Left renal pelvis (tissue), 4 donors: ENCODE data around the gene MBOAT1. TPM values are rescaled to one million over a fixed set of nuclear protein-coding genes. Genes with fewer than 3 reads are reported as not detected.

Experiments used
- DNase-seq, 4 donors: peaks; one replicate each; pipeline ENCODE4 v3.0.0-alpha.2; 2013; ENCODE audit warnings: low read depth in 4 of 4, low spot score in 3 of 4
- polyA plus RNA-seq, 4 donors: library from polyadenylated mRNA; unstranded; fragments of 120-200 nt; gene quantifications; one replicate each; pipeline ENCODE4 v1.2.1, GENCODE V29; 2013; ENCODE audit not compliant: insufficient read length in 4 of 4

Gene MBOAT1
- polyA plus RNA-seq, 4 donors = 20.4 to 31.4 (median 22.0) TPM

DNA sequence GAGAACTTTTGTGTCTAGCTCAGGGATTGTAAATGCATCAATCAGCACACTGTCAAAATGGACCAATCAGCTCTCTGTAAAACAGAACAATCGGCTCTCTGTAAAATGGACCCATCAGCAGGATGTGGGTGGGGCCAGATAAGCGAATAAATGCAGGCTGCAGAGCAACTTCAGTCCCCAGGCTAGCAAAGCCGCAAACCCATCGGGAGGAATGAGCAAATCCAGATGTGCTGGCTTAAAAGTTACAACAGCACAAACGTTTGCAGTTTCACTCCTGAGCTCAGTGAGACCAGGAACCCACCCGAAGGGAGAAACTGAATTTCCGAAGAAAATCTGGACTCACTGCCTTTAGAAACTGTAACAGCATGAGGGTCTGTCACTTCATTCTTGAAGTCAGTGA, 21.9 kb upstream of the MBOAT1 start:
- DNase-seq = no peak

DNA sequence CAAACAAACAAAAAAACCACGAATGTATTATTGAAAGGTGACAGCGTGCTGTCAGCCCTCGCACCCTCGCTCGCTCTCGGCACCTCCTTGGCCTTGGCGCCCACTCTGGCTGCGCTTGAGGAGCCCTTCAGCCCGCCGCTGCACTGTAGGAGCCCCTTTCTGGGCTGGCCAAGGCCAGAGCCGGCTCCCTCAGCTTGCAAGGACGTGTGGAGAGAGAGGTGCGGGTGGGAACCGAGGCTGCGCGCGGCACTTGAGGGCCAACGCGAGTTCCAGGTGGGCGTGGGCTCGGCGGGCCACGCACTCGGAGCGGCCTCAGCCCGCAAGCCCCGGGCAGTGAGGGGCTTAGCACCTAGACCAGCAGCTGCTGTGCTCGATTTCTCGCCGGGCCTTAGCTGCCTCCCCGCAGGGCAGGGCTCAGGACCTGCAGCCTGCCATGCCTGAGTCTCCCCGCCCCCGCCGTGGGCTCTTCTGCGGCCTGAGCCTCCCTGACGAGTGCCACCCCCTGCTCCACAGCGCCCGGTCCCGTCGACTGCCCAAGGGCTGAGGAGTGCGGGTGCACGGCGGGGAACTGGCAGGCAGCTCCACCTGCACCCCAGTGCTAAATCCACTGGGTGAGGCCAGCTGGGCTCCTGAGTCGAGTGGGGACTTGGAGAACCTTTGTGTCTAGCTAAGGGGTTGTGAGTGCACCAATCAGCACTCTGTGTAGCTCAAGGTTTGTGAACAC, 20.9 kb upstream of the MBOAT1 start:
- DNase-seq = no peak

DNA sequence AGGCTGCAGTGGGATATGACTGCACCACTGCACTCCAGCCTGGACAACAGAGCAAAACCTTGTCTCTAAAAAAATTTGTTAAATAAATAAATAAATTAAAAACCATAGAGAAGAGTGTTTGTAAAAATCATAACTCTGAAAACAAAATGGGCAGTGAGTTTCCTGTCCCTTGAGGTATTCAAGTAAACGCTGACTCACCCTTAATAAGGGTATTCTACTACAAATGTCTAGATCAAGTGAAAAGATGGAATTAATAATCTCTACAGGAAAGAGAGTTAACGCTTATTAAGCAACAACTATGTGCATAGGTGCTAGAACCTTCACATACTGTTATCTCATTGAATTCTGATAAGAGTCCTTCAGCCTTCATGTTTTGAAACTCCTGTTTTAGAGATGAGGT, 19.9 kb upstream of the MBOAT1 start:
- no peak for DNase-seq

DNA sequence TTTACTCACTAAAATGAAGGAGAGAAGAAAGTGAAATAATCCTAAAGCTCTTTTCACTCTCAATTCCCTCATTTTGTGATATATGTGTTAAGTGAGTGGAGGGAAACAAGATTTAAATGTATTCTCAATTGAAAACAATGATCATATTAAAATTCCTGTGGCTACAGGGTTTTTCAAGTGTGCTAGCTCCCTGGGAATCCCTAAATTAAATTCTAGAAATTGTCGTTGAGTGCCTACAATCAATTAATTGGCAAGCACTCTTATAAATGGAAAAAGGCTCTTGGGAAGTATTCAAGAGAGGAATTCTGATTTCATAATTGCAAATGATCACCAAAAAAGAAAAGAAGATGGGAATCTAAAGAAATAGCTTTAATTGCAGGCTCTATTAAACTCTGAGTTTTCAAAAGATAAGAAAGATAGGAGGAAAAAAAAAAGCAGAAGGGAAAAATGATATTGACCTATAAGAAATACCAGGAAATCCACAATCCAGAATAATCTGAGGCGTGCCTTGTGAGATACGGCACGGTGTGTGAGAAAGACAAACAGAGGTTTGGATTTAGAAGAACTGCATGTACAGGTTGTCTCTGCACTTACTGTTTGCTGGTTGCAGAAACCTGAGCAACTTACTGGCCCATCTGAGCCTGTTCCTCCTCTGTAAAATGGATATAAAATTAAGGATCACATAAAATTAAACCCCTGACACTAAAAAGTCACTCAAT, 18.3 kb upstream of the MBOAT1 start:
- no peak for DNase-seq

DNA sequence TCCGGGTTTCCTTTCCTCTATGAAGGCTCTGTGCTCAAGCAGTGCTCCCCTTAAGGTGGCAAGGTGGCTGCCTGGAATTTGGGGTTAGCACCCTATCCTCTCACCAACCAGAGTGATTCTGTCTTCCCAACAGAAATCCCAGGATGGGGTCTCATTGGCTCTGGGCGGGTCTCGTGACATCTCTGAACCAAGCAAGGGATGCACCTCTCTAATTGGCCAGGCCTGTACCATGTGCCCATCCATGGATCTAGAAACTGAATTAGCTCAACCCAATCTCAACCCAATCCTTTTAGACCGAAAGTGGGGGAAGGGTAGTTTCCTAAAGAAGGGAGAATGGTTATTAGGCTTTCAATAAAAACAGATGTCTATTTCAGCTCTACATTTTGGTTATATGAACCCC, 17.6 kb upstream of the MBOAT1 start:
- no peak for DNase-seq

DNA sequence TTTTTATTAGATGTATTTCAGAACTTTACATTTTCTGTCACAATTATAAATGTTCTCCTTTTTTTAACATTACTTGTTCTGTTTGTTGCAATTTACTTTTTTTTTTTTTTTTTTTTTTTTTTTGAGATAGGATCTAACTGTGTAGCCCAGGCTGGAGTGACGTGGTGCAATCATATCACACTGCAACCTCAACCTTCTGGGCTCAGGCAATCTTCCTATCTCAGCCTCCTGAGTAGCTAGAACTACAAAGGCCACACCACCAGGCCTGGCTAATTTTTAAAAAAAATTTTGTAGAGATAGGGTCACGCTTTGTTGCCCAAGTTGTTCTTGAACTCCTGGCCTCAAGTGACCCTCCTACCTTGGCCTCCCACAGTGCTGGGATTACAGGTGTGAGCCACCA, 15.1 kb upstream of the MBOAT1 start:
- DNase-seq = no peak

DNA sequence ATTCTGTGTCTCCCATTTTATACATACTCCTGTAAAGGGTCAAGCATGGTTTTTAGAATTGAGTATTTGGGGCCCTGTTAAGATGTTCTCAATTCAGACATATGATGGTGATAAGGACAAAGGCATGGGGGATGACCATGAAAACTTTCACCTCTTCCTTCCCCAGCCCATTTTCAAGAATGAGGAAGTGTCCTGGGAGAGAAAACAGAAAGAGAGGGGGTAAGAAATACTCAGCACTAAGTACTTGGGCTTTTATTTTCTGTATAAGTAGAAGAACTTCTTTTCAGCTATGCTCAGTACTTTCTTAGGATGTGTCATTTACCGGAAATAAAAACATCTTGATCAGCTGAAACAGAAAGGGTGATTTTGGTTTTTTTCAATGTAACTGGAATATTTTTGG, 10.9 kb upstream of the MBOAT1 start:
- DNase-seq = no peak

DNA sequence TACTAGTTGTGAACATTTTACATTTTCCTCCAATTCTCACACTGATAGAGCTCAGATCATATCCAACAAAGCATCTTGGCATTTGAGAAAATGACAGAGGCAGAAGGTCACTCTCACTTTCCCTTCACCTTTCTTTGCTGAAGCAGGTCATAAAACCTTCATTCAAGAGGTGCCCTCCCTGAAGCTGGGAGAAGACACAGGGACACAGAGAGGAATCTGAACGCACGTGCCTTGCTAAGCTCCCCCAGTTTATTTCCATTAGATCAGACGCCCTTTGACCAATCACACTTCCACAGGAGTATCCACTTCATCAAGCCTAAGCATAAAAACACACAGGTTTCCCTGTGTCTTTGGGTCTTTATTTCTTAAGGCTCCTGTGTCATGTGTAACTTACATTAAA, 9.2 kb upstream of the MBOAT1 start:
- no peak for DNase-seq

DNA sequence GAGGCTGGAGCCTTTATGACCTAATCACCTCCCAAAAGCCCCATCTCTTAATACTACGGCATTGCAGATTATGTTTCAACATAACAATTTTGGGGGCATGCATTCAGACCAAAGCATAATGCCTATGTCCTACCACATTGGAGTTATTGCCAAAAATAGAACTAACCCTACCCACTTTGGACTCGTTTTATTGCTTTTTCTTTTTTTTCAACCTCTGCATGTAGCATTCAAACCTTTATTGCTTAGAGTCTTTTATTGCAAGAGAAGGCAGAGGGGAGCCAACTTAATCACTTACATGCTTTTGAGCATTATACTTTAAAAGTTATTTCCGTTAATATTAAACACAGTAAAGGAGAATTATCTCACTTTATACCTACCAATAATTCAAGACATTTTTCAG, 8.1 kb upstream of the MBOAT1 start:
- DNase-seq = no peak

DNA sequence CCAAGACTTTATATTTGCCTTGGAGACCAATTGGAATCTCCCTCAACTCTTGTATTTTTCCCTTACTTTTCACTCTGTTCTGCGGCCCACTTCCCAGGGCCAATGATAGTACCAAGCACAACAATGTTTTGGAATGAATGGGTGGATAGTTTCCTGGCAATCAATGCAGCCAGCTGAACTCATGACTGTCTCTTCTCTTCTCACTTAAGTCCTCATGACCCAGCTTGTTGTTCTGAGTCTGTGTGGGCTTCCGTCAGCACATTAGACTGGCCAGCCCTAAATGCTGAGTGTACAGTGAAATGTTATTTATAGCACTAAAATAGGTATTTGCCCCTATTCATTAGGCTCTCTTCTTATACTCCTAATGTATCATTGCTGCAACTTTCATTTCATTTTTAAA, 5.6 kb upstream of the MBOAT1 start:
- no peak for DNase-seq

DNA sequence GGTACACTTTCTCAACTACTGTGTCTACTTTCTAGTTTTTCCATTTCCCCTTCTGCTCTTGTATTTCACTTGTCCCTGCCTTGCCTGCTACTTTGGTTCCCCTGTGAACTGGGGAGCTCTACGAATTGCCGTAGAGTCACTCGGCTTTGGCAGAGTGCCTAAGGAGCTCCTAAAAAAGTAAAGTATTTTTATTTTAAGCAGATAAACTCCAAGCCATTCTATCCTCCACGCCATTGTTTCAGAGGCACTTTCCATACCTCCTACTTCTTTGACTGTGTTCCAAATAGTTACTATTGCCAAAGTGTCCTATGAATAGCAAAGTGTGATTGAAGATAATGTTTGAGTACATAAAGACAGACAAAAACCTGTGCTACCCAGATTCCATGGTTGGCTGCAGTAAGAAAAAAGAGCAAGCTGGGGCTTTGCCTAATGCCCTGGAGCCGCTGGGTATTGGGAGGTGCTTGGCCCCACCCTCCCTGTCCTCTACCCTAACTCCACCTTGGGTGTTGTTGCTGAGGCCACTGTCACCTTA, 5.1 kb upstream of the MBOAT1 start:
- DNase-seq = no peak

DNA sequence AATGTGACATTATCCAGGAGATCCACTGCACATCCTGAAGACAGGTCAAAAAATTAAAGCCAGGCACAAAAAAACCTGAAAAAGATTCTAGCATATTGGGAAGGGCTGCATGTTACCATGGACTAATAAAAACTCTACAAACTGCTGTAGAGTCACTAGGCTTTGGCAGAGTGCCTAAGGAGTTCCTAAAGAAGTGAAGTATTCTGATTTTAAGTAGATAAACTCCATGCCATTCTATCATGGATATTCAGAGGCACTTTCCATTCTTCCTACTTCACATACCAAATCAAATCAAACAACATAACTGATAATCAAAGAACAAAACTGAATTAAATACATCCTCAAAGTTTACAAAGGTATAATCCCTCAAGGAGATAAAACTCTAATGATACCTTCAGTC, 3.0 kb upstream of the MBOAT1 start:
- DNase-seq = no peak

DNA sequence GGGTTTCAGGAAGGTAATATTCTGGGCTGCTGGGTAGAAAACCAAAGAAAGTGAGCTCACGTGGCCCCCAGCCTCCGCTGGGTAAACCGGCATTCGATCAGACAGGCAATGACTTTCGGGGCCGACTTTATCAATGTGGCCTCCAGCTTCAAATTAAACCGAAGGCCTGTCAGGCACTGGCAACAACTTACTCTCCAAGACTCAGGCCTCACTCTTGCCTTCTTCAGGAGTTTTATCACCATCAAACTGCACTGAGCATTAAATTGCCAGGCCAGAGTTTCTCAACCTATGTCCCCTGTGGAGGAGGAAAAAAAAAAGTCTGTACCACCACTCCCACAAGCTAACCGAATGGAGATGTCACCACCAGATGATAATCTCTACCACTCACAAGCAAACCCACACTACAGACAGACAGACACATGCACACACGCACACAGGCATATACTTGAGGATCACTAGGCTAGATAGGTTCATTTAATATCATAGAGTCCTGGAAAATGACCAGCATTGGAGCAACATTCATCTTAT, 1.1 kb upstream of the MBOAT1 start:
- no peak for DNase-seq

DNA sequence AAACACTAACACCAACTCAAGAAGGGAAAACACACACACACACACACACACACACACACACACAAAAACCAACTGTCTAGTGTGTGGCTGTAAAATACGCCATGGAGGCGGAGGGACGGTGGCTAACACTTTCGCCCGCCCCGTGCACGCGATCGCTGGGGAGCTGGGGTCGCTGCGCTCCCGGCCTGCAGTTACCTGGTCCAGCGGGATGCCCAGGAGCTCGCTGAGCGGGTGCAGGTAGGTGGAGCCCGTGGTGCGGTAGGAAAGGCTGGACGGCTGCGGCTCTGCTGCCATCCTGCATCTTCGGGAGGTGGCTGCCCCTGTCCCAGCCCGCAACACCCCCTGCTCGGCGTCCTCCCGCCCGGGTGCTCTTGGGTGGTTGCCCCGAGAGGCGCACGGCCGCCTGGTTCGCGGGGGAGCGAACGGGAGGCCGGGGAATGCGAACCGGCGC, 303 bp downstream of the MBOAT1 start:
- no peak for DNase-seq

DNA sequence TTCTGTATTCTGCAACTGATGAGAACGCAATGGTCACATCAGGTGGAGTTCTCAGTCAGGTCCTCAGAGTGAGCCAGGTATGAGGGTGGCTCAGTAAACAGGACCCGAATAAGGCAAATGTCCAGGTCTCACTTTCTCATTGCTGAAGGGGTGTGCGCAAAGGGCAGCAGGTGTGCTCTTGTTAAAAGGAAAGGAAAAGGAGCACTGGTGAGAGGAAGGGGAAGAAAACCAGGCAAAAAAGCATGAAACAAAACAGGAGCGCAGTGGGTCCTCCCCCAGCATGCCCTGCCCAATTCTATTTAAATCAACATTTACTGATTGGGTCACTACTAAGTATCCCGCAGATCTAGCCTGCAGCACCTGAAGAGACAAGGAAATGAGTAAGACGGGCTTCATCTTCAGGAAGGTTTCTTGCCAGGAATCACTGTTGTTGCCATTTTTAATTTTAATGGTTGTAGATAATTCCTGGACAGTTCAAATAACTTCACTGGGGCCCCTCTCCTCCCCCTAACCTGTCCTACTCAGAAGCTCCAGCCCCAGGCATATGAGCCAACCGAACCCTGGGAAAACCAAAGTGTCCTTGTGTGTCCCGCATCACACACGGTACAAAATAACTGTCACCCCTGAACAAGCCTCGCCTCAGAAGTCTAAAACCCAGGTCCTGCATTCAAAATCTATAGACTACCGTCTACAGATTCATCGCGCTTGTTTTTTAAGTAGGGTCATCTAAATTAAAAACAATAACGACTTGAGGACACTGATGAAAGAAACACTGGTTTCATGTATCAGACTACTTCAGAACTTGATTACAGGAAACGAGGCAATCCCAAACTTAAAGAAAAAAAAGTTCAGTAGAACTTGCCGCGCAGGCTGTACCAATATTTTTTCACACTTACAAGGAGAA, 980 bp downstream of the MBOAT1 start:
- DNase-seq = no peak

DNA sequence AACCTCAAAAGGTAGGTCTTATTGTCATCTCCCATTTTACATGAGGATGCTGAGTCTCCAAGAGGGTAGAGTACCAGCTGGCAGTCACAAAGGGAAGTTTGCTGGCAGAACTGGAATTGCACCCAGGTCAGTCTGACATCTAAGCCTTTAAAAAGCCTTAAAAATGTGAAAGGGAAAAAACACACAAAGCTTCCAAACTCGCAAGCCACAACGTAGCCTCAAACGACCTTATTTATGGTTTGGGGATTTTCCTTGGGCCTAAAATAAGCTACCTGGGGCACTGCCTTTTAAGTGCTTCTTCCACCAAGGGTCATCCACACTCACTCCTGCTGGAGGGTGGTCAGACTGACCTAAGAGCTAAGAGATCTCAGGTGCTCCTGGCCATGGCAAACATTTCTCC, 2.1 kb downstream of the MBOAT1 start:
- no peak for DNase-seq

DNA sequence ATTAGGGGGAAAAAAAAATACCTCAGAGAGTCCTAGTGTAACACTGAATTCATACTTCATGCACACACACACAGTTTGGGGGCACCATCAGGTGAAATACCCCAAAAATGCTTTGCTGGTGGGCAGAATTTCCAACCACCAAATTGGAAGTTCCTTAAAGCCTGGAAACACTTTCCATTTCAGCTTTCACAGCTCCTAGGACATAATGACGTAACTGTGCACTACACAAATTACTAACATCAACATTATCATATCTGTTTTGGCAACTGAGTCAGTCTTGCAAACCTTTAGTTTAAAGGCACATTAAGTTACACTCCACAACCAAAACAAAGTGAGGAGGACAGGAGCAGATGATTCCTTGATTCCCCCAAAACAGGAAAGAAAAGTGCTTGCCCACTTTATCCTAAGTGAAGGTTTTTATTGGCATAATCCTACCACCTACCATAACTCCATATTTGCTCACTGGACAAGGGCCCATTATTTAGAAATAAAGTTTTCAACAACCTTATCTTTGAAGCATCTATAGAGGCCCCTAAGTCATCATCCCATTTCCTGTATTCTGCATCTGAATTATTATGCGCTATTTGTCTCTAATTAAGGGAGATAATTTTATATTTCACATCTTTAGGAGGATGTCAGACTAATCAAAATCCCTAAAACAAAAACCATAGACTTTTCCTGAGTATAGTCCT, 3.4 kb downstream of the MBOAT1 start:
- no peak for DNase-seq

DNA sequence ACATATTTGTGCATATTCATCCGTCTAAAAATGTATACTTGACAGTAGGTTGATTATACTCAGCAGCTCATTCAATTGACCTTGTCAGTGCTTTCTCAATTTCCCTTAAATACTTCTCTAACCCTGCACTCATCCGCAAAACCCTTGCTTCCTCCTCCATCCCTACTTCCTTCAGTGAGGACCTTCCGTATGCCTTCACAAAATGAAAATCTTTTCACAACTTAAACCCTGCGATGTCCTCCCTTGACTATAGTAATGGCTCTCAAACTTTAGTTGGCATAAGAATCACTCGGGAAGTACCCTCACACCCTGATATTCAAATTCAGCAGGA, 5.2 kb downstream of the MBOAT1 start:
- DNase-seq = no peak

DNA sequence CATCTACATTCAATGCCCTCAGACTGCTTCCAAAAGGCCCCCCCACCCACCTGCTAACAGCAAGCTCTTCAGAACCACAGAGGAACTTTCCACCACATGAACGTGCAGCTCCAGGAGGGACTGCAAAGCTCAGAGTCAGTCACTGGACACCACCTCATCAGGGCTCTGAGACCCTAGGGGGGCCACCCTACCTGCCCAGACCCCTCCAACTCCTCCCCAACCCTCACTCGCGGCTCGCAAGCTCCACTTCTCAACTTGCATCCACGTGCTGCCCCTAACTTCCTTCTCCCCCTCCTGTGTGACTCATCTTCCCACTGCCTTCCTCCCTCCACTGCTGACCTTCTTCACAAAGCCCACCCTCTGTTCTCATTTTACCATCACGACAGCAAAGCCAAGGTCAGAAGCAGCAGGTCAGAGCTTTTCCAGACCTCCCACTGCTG, 6.5 kb downstream of the MBOAT1 start:
- no peak for DNase-seq

DNA sequence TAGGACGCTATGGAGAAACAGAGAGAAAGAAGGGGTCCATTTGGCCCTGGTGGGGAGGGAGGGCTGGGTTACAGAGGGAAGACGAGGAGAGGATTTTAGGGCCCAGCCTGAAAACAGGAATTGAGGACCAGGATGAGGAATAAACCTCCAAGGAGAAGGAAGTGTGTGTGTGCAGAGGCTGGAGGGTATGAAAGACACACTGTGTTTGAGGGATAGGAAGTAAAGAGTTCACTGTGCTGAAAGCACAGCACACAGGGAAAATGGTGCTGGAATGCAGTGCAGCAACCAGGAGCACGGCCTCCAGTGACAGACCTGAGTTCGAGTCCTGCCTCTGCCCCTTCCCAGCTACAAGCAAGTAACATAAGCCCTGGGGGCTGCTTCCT, 7.8 kb downstream of the MBOAT1 start:
- DNase-seq = no peak
